Smooth muscle cell (in vitro differentiated cells): ENCODE results near the gene ABR. TPM values are rescaled to one million over a fixed set of nuclear protein-coding genes. Genes with fewer than 3 reads are reported as not detected.
"Not testable (repeated sequence)": the region's sequence is repeated elsewhere in the genome, so short reads cannot be mapped to it uniquely, and the experiment has no call there.

Source experiments
- DNase-seq: peaks from one replicate; lab custom pipeline; 2025; ENCODE audit not compliant: unreplicated experiment; lab: John Stamatoyannopoulos, UW
- H2AFZ ChIP-seq: fragments of 200-600 bp; sonication (generic); 2 replicates; pipeline ENCODE4 v1.6.0; 2016; ENCODE audit warnings: antibody characterized with exemption, low read depth, mild to moderate bottlenecking
- H3F3A ChIP-seq: fragments of 200-600 bp; sonication (generic); 2 replicates; pipeline ENCODE4 v1.6.0; 2017; ENCODE audit warnings: antibody characterized with exemption, low read depth
- H3K27ac ChIP-seq: fragments of 200-600 bp; sonication (generic); 2 replicates; pipeline ENCODE4 v1.5.1; 2016; ENCODE audit warnings: low read depth, mild to moderate bottlenecking
- H3K27me3 ChIP-seq: fragments of 200-600 bp; sonication (generic); 2 replicates; pipeline ENCODE4 v1.6.1; 2016; ENCODE audit warnings: low read depth, mild to moderate bottlenecking
- H3K36me3 ChIP-seq: fragments of 200-600 bp; sonication (generic); 2 replicates; pipeline ENCODE4 v1.5.1; 2016; ENCODE audit warnings: low read depth
- H3K4me1 ChIP-seq: fragments of 200-600 bp; sonication (generic); 2 replicates; pipeline ENCODE4 v1.5.1; 2016; ENCODE audit warnings: low read depth
- H3K4me2 ChIP-seq: fragments of 200-600 bp; sonication (generic); 2 replicates; pipeline ENCODE4 v1.6.0; 2016; ENCODE audit warnings: mild to moderate bottlenecking
- H3K4me3 ChIP-seq: fragments of 200-600 bp; sonication (generic); 2 replicates; pipeline ENCODE4 v1.5.1; 2016; ENCODE audit warnings: mild to moderate bottlenecking
- H3K79me2 ChIP-seq: fragments of 200-600 bp; sonication (generic); 2 replicates; pipeline ENCODE4 v1.6.0; 2016; ENCODE audit warnings: low read depth, mild to moderate bottlenecking
- H3K9ac ChIP-seq: fragments of 200-600 bp; sonication (generic); 2 replicates; pipeline ENCODE4 v1.6.0; 2016; ENCODE audit warnings: low read depth
- H3K9me3 ChIP-seq: fragments of 200-600 bp; sonication (generic); replicated peaks from 2 replicates; pipeline ENCODE4 v1.5.1; 2016; ENCODE audit warnings: low read depth
- H4K20me1 ChIP-seq: fragments of 200-600 bp; sonication (generic); 2 replicates; pipeline ENCODE4 v1.6.0; 2016; ENCODE audit warnings: low read depth
- WGBS: methylation state at CpG from one replicate; pipeline ENCODE4 v1.1.7; 2016; ENCODE audit warnings: low lambda C conversion rate; 5-methylcytosine and 5-hydroxymethylcytosine counted together
- polyA plus RNA-seq: library from polyadenylated mRNA; unstranded; fragments of >200 nt; fragmentation: Nextera tagmentation; extraction: Ambion mirVana; gene quantifications from 2 replicates; pipeline ENCODE4 v1.2.1, GENCODE V29; 2016
- total RNA-seq: library from RNA; depleted of rRNA; stranded (reverse); fragments of >200 nt; gene quantifications from 2 replicates; pipeline ENCODE4 v1.2.3, GENCODE V29; 2014
- TF ChIP-seq, protein P1 (sequence below): fragments of 200-600 bp; sonication (generic); IDR thresholded peaks from 2 replicates; pipeline ENCODE4 v1.5.1; 2017; ENCODE audit warnings: borderline replicate concordance, mild to moderate bottlenecking, antibody characterized with exemption; ENCODE audit not compliant: insufficient read depth, poor library complexity, severe bottlenecking

Gene ABR
- total and polyA plus RNA-seq, 2 experiments from 2014 or later, result 16.1 to 29.1 TPM

GRCh38 chr17:1050246-1050995 lies 129.4 kb downstream of the ABR start:
- TF ChIP-seq, protein P1, sequence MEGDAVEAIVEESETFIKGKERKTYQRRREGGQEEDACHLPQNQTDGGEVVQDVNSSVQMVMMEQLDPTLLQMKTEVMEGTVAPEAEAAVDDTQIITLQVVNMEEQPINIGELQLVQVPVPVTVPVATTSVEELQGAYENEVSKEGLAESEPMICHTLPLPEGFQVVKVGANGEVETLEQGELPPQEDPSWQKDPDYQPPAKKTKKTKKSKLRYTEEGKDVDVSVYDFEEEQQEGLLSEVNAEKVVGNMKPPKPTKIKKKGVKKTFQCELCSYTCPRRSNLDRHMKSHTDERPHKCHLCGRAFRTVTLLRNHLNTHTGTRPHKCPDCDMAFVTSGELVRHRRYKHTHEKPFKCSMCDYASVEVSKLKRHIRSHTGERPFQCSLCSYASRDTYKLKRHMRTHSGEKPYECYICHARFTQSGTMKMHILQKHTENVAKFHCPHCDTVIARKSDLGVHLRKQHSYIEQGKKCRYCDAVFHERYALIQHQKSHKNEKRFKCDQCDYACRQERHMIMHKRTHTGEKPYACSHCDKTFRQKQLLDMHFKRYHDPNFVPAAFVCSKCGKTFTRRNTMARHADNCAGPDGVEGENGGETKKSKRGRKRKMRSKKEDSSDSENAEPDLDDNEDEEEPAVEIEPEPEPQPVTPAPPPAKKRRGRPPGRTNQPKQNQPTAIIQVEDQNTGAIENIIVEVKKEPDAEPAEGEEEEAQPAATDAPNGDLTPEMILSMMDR, result no peak
- H3K27ac ChIP-seq, result no peak overlapping the region
- H2AFZ ChIP-seq, result no peak overlapping the region
- H3K4me1 ChIP-seq, result no peaks in the 10 kb centered on the region
- H3K79me2 ChIP-seq, result no peaks in the 10 kb centered on the region
- H3K27me3 ChIP-seq, result no peaks in the 10 kb centered on the region
- H3K9ac ChIP-seq, result no peak overlapping the region
- H3K9me3 ChIP-seq, result no peaks in the 10 kb centered on the region
- H3F3A ChIP-seq, result no peaks in the 10 kb centered on the region
- H3K4me2 ChIP-seq, result no peak overlapping the region
- no peaks in the 10 kb centered on the region for H3K36me3 ChIP-seq
- 95% methylated on average over 16 of the region's 22 CpGs for WGBS
- no peaks in the 10 kb centered on the region for H4K20me1 ChIP-seq
- DNase-seq, result no peak
- H3K4me3 ChIP-seq, result no peak overlapping the region

DNA sequence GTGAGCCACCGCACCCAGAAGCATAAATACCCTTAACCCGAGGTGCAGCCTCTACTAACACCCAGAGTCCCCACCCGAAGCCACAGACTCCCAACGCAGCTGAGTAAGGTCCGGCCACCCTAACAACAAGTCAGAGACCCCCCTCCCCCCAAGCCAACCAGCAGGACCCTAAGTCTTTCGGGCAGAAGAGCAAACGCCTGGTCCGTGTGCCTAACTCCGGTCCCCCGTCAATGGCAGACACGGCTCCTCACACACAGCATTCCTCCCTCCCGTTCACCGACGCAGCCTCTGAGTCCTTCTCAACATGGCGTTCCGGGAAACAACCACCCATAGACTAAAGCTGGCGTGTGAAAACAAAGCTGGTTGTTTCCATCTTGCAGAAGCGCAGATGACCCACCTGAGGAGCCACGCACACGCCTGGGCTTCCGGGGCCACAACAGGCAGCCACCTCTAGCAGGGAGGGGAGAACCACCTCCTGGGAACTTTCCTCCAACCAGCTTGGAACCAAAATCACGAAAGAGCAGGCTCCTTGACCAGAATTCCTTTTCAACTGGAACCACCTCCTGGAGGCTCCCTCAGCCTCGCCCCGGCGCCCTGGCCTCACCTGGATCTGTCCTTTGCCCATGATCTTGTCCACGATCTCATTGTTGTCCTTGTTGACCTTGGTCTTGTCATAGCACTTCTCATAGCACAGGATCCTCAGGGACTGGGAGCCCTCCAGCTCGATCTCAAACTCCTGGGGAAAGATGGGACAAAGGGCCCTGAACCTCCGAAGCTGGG lies 130.1 kb downstream of the ABR start:
- Histone ChIP-seq H3K9ac (no peak overlapping the region), H3K79me2 (no peaks in the 10 kb centered on the region), H3F3A (no peaks in the 10 kb centered on the region), H4K20me1 (peaks cover 3% of the 10 kb centered on the region), H3K36me3 (no peaks in the 10 kb centered on the region), H2AFZ (no peak overlapping the region), H3K4me1 (no peaks in the 10 kb centered on the region), H3K27ac (no peak overlapping the region), H3K4me3 (no peak overlapping the region), H3K9me3 (no peaks in the 10 kb centered on the region), H3K4me2 (no peak overlapping the region), H3K27me3 (no peaks in the 10 kb centered on the region)
- WGBS, result 96% methylated on average over 28 of the region's 28 CpGs
- TF ChIP-seq, protein P1, result no peak
- no peak for DNase-seq

- not testable (repeated sequence) for H3K27ac ChIP-seq, H3K27me3 ChIP-seq, DNase-seq, H3K9ac ChIP-seq, H3K79me2 ChIP-seq, H3K9me3 ChIP-seq, H3K4me2 ChIP-seq, H3F3A ChIP-seq, H3K4me1 ChIP-seq, H2AFZ ChIP-seq, H3K36me3 ChIP-seq, H3K4me3 ChIP-seq
- peaks cover 11% of the 10 kb centered on the region for H4K20me1 ChIP-seq
- 93% methylated on average over 43 of the region's 49 CpGs for whole genome bisulfite sequencing
These were observed 131.2 kb downstream of the ABR start for GRCh38 chr17:1048516-1049115.

DNA sequence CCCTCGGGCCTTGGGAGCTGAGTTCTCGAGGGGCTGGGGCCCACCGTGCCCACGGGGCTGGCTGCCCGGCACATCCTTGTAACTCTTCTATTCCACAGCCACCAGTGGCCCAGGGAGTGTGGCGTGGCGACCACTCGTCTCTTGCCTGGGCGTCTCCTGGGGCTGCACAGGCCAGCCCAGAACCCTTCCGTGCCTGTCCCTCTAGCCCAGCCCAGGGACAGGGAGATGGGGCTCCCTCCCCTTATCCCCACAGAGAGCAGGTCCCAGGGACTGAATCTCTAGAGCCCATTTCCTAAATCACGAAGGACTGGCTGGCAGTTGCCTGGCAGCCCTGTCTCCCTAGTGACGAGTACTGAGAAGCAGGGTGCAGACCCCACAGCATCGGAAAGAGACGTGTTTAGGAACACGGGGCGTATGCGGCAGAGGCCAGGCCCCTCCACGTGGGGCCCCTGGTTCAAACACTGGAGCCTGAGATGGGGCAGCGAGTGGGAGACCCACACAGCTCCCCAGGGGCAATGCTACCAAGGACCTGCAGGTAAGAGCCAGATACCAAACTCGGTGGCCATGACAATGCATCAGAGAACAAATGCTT lies 131.8 kb downstream of the ABR start:
- Histone ChIP-seq H3F3A (no peaks in the 10 kb centered on the region), H3K4me3 (no peak overlapping the region), H3K9me3 (no peaks in the 10 kb centered on the region), H3K9ac (no peak overlapping the region), H3K27ac (no peak overlapping the region), H3K4me2 (no peak overlapping the region), H2AFZ (no peak overlapping the region), H3K79me2 (no peaks in the 10 kb centered on the region), H3K36me3 (no peaks in the 10 kb centered on the region), H3K4me1 (peaks cover 4% of the 10 kb centered on the region), H4K20me1 (peaks cover 16% of the 10 kb centered on the region), H3K27me3 (no peaks in the 10 kb centered on the region)
- no peak for DNase-seq
- TF ChIP-seq, protein P1, result no peak
- WGBS, result 91% methylated on average over 19 of the region's 20 CpGs
